MM.1S (cell line): Measurements from ENCODE around the gene CPNE2.
"Not testable (repeated sequence)": the region's sequence is repeated elsewhere in the genome, so short reads cannot be mapped to it uniquely, and the experiment has no call there.

ENCODE experiments used
- DNase-seq: peaks from one replicate; pipeline ENCODE4 v3.0.0-alpha.2; 2015
- H2AFZ ChIP-seq: fragments of 300-600 bp; sonication (generic); 2 replicates; pipeline ENCODE4 v1.6.0; 2016; ENCODE audit warnings: antibody characterized with exemption, low read length
- H3F3A ChIP-seq: fragments of 300-600 bp; sonication (generic); 2 replicates; pipeline ENCODE4 v1.6.1; 2016; ENCODE audit warnings: mild to moderate bottlenecking, antibody characterized with exemption, low read length, moderate library complexity, mixed read lengths; ENCODE audit not compliant: insufficient read depth
- H3K27ac ChIP-seq: fragments of 300-600 bp; sonication (generic); 2 replicates; pipeline ENCODE4 v1.5.1; 2016; ENCODE audit warnings: mild to moderate bottlenecking, low read length
- H3K27me3 ChIP-seq: fragments of 300-600 bp; sonication (generic); replicated peaks from 2 replicates; pipeline ENCODE4 v1.6.0; 2016; ENCODE audit warnings: low read length; ENCODE audit not compliant: insufficient read depth
- H3K36me3 ChIP-seq: fragments of 300-600 bp; sonication (generic); replicated peaks from 2 replicates; pipeline ENCODE4 v1.6.1; 2016; ENCODE audit warnings: mild to moderate bottlenecking, low read length, mixed read lengths; ENCODE audit not compliant: insufficient read depth
- H3K4me1 ChIP-seq: fragments of 300-600 bp; sonication (generic); 2 replicates; pipeline ENCODE4 v1.6.1; 2016; ENCODE audit warnings: low read length, mixed read lengths
- H3K4me2 ChIP-seq: fragments of 300-600 bp; sonication (generic); 2 replicates; pipeline ENCODE4 v1.6.0; 2016; ENCODE audit warnings: low read depth, low read length
- H3K4me3 ChIP-seq: fragments of 300-600 bp; sonication (generic); 2 replicates; pipeline ENCODE4 v1.5.1; 2016; ENCODE audit warnings: low read length, mixed read lengths
- H3K79me2 ChIP-seq: fragments of 300-600 bp; sonication (generic); 2 replicates; pipeline ENCODE4 v1.6.1; 2016; ENCODE audit warnings: mixed run types, low read length, mixed read lengths
- H3K9ac ChIP-seq: fragments of 300-600 bp; sonication (generic); 2 replicates; pipeline ENCODE4 v1.6.1; 2016; ENCODE audit warnings: low read length, mixed read lengths
- H3K9me2 ChIP-seq: fragments of 300-600 bp; sonication (generic); replicated peaks from 2 replicates; pipeline ENCODE4 v1.6.1; 2016; ENCODE audit warnings: mild to moderate bottlenecking, low read length, mixed read lengths; ENCODE audit not compliant: insufficient read depth
- H3K9me3 ChIP-seq: fragments of 300-600 bp; sonication (generic); replicated peaks from 2 replicates; pipeline ENCODE4 v1.6.1; 2016; ENCODE audit warnings: mild to moderate bottlenecking, low read length, mixed read lengths; ENCODE audit not compliant: insufficient read depth
- H4K20me1 ChIP-seq: fragments of 300-600 bp; sonication (generic); 2 replicates; pipeline ENCODE4 v1.6.1; 2016; ENCODE audit warnings: mild to moderate bottlenecking, low read length, moderate library complexity, mixed read lengths; ENCODE audit not compliant: insufficient read depth
- CTCF ChIP-seq: fragments of 300-600 bp; sonication (generic); IDR thresholded peaks from 2 replicates; pipeline ENCODE4 v1.5.1; 2016; ENCODE audit warnings: antibody characterized with exemption, low read length, mixed read lengths
- EZH2 ChIP-seq: fragments of 300-600 bp; sonication (generic); optimal IDR thresholded peaks from 2 replicates; pipeline ENCODE3; 2017; ENCODE audit warnings: low read depth, mild to moderate bottlenecking, antibody characterized with exemption, low read length, mixed read lengths
- EZH2phosphoT487 ChIP-seq: fragments of 300-600 bp; sonication (generic); IDR thresholded peaks from 2 replicates; pipeline ENCODE4 v1.6.1; 2018; ENCODE audit warnings: antibody characterized with exemption, low read length

Gene CPNE2

GRCh38 chr16:57069053-57069452 is 23.3 kb upstream of the CPNE2 start:
- Histone ChIP-seq H3K27me3 (peaks cover 18% of the 10 kb centered on the region), H3K4me1 (peaks cover 24% of the 10 kb centered on the region), H3K9me3 (no peaks in the 10 kb centered on the region), H4K20me1 (no peaks in the 10 kb centered on the region), H3K9ac (no peak overlapping the region), H3K9me2 (no peaks in the 10 kb centered on the region), H3K27ac (no peak overlapping the region), H2AFZ (no peak overlapping the region), H3K36me3 (no peaks in the 10 kb centered on the region), H3F3A (peaks cover 16% of the 10 kb centered on the region), H3K4me2 (no peak overlapping the region), H3K79me2 (no peaks in the 10 kb centered on the region), H3K4me3 (no peak overlapping the region)
- no peak for DNase-seq
- no peak for TF ChIP-seq CTCF
- no peak for TF ChIP-seq EZH2phosphoT487
- no peak for TF ChIP-seq EZH2

- H3K79me2 ChIP-seq: no peaks in the 10 kb centered on the region
- H3K4me2 ChIP-seq: no peak overlapping the region
- peaks cover 16% of the 10 kb centered on the region for H3F3A ChIP-seq
- TF ChIP-seq CTCF (no peak), EZH2 (no peak), EZH2phosphoT487 (no peak)
- no peak overlapping the region for H3K9ac ChIP-seq
- peaks cover 24% of the 10 kb centered on the region for H3K4me1 ChIP-seq
- H3K9me2 ChIP-seq: no peaks in the 10 kb centered on the region
- DNase-seq: no peak
- H2AFZ ChIP-seq: no peak overlapping the region
- no peaks in the 10 kb centered on the region for H4K20me1 ChIP-seq
- H3K27me3 ChIP-seq: peaks cover 18% of the 10 kb centered on the region
- H3K4me3 ChIP-seq: no peak overlapping the region
- no peak overlapping the region for H3K27ac ChIP-seq
- H3K9me3 ChIP-seq: no peaks in the 10 kb centered on the region
- no peaks in the 10 kb centered on the region for H3K36me3 ChIP-seq
These were observed 22.6 kb upstream of the CPNE2 start for GRCh38 chr16:57069635-57070370.

GRCh38 chr16:57070424-57070823 is 22.0 kb upstream of the CPNE2 start:
- DNase-seq: no peak
- H3K4me1 ChIP-seq: peaks cover 24% of the 10 kb centered on the region
- H3K9me2 ChIP-seq: no peaks in the 10 kb centered on the region
- H4K20me1 ChIP-seq: no peaks in the 10 kb centered on the region
- H3K9ac ChIP-seq: no peak overlapping the region
- no peak overlapping the region for H3K4me2 ChIP-seq
- no peak overlapping the region for H3K27ac ChIP-seq
- no peaks in the 10 kb centered on the region for H3K36me3 ChIP-seq
- no peaks in the 10 kb centered on the region for H3K9me3 ChIP-seq
- TF ChIP-seq EZH2phosphoT487 (no peak), CTCF (no peak), EZH2 (no peak)
- H3K79me2 ChIP-seq: no peaks in the 10 kb centered on the region
- H2AFZ ChIP-seq: no peak overlapping the region
- peaks cover 16% of the 10 kb centered on the region for H3F3A ChIP-seq
- peaks cover 18% of the 10 kb centered on the region for H3K27me3 ChIP-seq
- H3K4me3 ChIP-seq: no peak overlapping the region

GRCh38 chr16:57071081-57071732 is 21.2 kb upstream of the CPNE2 start:
- not testable (repeated sequence) for H3K9me2 ChIP-seq, H3K79me2 ChIP-seq, H3K36me3 ChIP-seq, H3K9me3 ChIP-seq, H3K27ac ChIP-seq, H3K4me3 ChIP-seq, DNase-seq, H3K9ac ChIP-seq, H2AFZ ChIP-seq, H4K20me1 ChIP-seq
- Histone ChIP-seq H3F3A (peaks cover 16% of the 10 kb centered on the region), H3K4me1 (peaks cover 24% of the 10 kb centered on the region), H3K4me2 (peak overlapping the region; percentile 9; the same call in 1 of the 2 replicates), H3K27me3 (peaks cover 18% of the 10 kb centered on the region)
